Activated CD4-positive, alpha-beta T cell treated with anti-CD3 and anti-CD28 coated beads for 4 hours (primary cell): Measurements from ENCODE around the gene STYX.

Experiments used
- DNase-seq, 2 donors: peaks; one replicate each; pipeline ENCODE4 v3.0.0-alpha.2; 2020

The STYX gene, protein sequence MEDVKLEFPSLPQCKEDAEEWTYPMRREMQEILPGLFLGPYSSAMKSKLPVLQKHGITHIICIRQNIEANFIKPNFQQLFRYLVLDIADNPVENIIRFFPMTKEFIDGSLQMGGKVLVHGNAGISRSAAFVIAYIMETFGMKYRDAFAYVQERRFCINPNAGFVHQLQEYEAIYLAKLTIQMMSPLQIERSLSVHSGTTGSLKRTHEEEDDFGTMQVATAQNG

DNA sequence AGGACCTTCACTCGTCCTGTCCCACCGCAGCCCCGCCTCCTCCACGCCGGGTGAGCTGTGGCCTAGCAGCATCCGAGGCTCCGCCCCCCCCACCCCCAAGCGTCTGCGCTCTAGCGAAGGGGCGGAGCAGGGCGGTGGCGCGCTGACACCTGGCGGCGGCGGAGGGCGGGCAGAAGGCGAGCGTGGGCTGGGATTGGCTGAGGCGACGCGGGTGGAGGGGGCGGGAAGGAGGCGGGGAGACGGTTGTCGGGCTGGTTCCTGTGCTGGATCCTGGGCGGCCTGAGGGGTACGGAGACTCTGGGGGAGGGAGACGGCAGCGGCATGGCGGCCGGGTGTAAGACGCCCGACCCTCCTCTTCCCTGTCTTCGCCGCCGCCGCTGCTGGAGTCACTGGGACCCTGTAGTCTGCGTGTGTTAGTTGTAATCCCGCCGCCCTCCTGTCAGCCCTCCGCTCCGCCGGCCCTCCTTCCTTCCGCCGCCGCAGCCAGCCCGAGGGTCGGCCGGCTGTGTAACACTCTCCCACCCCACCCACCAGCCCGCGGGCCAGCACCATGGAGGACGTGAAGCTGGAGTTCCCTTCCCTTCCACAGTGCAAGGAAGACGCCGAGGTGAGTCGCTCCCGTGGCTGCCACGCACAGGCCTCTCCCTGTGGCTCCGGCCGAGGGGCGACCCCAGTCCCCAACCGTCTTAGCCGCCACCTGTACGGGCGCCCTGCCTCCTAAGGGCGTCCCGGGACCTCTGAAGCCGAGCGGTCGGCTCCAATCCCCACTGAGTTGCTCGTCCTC is at the start of gene STYX:
STYX (plus strand) TSS at position 242 of the 784 bp plus-strand sequence; CDS start at position 551, 309 bp downstream.
- DNase-seq: peak; percentile 98 to 99

DNA sequence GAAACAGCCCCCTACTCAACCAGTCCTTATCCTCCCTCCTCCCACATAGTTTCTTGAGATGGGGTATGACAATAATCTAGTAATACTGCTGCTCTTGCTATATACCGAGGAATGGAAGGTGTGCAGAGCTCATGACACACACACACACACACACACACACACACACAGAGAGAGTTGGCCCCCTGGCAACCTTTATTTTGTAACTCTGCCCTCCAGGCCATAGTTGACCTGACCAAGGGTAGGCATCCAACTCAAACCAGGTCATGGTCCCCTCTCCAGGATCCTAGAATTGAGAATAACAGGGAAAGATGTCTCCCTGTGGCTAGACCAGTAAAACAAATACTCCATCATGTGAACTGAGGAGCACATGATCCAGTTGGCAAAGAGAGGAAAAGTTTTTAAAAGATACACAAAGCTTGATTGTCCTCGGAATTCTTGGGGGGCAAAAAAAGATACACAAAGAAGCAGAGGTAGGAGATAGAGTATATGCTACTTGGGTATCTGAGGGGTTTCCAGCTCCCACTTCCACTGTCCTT is 45.9 kb upstream of the STYX start:
- DNase-seq: no peak

DNA sequence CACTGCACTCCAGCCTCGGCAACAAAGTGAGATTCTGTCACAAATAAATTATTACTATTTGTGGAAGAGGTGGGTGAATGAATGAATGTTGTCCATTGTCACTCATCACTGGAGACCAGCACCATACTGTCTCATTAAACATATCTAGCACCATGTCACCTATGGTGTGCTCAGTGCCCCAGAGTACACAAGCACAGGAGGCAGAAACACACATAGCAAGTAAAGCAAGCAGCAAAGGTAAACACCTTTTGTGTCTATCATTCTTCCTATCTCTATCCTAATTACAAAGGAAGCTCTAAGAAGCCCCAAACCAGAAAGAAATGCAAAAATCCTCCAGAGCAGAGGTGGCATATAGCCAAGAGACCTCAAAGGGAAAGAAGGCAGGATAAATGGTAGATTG is 43.8 kb upstream of the STYX start:
- DNase-seq: no peak

DNA sequence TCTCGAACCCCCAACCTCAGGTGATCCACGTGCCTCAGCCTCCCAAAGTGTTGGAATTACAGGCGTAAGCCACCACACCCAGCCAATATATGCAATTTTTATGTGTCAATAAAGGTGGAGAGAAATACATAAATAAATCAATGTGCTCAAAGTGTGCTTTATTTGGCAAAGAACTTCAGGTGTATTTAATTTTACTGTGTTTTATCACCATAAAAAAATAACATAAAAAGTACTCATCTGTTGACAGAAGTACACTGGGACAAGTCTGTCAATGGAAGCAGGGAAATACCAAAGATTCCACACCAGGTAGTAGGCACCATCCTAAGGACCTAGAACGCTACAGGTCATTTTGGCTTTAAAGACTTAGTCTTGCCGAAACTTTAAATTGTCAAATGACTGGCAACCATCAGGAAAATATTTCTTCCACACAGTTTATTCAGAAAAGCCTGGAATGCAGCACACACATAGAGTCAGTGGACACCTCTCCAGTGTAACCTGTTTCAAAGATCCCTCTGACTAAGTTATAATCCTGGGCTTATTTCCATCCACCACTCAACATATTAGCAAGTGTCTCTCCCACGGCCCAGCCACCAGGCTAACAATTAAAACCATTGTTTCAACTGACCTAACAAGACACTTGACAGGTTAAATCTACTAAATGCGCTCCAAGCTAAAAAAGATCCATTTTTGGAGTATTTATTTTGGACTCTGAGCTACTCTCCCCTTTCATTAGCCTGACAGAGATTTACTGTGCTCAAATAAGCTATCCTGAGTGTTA is 38.8 kb upstream of the STYX start:
- DNase-seq: no peak

DNA sequence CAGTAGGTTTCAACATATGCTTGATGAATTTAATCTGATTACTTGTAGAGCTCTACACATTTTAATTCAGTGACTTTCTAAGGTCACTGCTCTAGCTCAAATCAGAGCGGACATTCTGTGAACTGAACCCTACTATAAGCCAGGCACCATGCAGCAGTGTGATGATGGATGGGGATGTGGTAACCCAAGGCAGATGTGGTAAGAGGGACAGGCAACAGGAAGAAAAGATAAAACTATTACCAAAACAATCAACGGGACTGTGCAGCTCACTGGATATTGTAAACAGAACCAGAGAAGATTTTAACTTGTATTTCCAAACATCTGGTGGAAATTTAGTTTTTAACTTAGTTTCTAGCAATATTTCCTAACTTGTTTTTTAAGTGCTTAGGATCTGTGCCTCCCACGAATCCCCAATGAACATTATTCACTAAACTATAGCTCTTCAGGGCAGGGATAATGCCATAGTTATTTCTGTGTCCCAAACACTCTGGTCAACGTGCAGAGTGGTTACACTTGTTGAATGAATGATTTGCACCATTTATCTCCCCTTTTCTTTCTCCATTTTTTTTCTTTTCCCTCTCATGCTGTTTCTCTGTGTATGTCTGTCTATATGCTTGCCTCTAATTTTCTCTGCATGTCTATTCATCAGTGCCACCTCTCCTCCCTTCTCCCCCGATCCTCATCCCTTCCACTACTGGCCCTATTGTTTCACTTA is 37.6 kb upstream of the STYX start:
- no peak for DNase-seq

DNA sequence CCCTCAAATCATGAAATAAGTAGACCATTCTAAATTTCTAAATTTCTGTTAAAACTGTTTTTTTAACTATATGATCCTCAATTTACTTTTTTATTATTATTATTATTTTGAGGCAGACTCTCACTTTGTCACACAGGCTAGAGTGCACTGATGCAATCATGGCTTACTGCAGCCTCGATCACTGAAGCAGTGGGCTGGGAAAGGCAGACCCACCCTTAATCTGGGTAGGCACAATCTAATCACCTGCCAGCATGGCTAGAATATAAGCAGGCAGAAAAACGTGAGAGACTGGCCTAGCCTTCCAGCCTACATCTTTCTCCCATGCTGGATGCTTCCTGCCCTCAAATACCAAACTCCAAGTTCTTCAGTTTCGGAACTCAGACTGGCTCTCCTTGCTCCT is 36.9 kb upstream of the STYX start:
- DNase-seq: no peak

DNA sequence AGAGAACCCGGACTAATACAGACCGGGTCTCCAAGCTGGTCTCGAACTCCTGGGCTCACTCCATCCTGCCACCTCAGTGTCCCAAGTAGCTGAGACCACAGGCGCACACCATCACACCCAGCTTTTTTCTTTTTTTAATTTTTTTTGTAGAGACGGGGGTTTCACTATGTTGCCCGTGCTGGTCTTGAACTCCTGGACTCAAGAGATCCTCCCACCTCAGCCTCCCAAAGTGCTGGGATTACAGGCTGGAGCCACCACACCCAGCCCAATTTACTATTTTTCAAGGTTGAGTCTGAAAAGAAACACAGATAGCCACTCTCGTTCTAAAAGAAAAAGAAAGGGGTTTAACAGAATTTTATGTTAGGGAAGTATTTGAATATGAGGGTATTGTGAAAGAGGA is 36.4 kb upstream of the STYX start:
- no peak for DNase-seq

DNA sequence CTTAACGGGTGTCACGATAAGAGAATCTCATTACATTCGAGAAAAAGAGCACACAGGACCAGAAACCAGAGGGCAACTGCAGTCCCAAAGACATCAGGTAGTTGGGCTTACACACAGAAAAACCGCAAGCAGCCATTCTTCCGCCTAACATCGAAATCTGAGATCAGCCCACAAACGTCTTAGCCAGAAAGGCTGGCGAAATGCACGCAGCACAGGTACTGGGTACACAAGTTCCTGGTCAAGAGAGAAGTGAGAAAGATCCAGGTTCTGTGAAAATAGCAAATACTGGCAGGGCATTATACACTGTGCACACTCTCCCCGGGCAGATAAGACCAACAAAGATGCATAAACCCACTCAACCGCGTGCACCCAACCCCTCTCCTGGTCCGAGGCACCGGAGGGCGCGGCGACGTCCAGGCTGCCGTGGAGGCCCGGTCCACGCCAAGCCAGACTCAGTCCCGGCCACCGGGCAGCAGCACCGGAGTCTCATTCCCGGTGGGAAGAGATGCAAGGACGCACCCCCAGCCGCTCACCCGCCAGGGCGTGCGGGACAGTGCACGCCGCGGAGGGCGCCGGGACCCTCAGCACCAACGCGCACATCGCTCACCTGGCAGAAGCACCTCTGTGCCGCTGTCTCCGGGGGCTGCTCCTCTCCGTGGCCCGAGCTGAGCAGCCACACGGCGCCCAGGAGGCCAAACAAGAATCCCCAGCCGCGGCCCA is 35.0 kb upstream of the STYX start:
- peak; percentile 52 to 57 for DNase-seq

DNA sequence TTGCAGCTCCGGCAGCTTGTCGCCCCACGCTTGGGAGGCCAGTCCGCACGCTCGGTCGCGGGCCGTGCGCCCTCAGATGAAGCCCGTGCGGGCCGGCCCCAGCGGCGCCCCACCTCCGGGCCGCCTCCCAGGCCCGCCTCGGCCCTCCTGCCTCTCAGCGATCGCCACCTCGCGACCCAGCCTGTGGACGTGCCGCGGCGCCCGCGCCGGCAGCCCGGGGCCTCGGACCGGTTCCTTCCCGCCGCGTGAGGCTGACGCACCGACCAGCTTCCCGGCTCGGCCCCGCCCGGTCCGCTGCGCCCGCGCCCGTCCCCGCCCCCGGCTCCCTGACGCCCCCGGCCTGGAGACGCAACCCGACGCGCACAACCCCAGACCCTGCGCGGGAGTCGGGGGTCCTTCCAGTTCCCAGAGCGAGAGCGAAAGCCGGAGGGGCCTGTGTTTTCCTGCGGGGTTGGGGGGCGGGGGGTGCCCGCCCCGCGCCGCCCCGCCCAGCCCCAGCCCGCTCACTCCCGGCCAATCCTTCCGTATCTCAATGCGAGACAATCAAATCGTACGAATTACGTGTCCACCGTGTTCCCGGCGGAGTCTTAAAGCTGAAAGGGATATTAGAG is 34.4 kb upstream of the STYX start, which contains the start of gene ERO1A:
ERO1A (minus strand) TSS at position 78 of the 611 bp plus-strand sequence; CDS start at position 1, 77 bp downstream.
- peak; percentile 52 to 61 for DNase-seq

DNA sequence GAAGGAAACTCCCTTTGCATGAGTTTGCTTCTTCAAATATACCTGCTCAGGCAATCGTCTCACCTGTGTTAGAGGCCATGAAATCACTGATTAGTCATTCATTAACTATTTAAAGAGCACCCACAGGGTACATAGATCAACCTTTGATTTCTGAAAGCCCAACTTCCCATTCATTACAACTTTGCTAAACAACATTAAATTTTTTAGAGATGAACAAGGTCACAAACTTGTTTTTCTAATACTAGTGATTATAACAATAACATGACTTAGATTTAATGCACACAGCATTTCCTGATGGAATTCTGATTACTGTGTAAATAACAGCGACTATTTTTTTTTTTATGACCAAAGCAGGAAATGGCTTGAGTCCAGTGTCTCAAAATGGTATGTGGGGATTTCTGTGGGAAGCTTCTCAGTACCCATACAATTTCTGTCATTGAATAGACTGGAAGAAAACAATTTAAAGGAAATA is 29.2 kb upstream of the STYX start:
- DNase-seq: no peak

DNA sequence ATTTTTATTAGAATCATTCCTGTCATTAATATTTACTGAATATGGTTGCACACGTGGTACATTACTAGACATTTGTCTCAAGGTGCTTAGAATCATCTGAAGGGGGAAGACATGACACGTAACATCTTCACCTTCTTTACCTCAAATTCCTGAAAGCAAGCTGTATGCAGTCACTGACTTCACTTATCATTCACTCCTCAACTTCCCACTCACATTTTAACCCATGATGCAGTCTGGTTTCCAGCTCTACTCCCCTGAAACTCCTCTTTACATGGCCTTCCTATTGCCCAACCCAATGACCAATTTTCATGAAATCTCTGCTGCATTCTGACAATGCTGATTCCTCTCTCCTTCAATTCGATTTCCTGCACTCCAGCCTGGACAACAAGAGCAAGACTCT is 28.7 kb upstream of the STYX start:
- DNase-seq: no peak

DNA sequence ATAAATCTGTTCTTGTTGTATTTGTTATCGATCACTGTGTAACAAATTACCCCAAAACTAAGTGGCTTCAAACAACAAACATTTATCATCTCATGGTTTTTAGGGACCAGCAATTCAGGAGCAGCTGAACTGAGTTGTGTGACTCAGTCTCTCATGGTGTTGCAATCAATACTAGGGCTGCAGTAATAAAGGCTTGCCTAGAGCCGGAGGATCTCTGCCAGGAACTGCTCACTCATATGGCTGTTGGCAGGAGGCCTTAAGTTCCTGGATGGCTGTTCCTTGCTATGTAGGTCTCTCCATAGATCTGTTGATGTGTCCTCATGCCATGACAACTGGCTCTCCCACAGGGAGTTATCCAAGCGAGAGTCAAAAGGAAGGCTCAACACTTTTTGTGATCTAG is 26.7 kb upstream of the STYX start:
- DNase-seq: no peak

DNA sequence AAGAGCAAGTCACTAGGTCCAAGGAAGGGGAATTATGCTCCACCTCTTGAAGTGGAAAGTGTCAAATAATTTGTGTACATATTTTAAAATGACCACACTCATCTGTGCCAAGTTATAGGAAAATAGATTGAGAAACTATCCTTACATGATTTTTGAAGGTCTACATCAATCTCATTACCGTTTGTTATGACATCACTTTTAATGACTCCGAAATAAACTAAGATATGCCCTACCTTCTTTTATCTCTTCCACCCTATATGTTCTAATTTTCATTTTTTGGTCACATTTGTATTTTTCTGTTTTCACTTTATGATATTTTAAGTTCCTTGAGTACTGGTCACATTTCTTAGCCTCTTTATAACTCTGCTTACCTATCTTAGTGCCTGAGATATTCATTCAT is 26.3 kb upstream of the STYX start:
- DNase-seq: no peak

DNA sequence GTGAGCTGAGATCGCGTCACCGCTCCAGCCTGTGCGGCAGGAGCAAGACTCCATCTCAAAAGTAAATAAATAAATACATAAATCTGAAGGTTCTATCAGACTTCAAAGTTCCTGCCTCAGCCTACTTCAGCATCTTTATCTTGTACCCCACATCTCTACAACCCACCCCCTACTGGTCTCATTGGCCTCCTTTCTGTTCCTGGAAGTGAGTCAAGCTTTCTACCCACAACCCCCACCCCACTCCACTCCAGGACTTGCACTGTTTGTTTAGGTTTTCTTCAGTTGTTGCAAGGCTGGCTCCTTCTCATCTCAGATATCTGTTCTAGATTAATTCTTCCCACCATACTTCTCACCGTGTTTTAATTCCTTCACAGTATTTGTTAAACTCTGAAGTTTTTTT is 23.7 kb upstream of the STYX start:
- peak; percentile 48 to 53 for DNase-seq

DNA sequence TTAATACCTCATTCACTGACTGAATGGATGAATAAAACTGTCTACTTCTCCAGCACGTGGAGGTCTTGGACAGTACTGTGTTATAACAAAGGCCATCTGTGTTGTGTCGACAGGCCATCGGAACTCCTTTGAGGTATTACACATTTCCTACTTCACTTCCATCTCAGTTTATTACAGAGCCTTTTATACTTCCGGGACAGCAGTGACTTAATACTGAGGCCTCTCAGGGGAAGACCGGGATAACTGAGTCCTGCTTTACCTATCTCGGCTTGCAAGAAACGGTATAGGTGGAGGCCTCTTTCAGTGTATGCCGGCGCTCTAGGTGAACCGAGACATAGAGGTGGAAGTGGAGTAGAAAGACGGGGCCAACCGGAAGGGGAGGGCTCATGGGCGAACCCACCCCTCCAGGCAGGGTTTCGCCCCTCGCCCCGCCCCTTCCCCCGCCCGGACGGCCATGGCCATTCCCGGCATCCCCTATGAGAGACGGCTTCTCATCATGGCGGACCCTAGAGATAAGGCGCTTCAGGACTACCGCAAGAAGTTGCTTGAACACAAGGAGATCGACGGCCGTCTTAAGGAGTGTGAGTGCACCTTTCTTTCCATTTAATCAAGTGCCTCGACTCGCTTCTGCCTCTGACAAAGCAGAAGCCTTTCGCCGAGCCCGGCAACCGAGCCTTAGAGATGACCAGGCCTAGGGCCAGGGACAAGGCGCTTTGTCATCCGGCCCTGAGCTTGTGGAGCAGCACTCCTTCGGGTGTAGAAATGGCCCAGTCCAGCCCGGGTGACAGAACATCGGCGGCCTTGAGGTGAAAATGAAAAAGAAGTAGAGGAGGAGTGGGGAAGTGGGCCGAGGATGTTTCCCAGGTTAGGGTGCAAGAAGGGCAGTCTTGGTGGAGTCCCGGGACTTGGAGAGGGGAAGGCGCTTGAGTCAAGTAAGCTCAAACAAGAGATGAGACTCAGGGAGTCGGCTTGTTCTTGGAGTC is 23.0 kb upstream of the STYX start, which contains the start of gene PSMC6:
PSMC6 (plus strand) TSS at position 477 of the 983 bp plus-strand sequence; CDS start at position 497, 20 bp downstream.
- peak; percentile 95 to 96 for DNase-seq

DNA sequence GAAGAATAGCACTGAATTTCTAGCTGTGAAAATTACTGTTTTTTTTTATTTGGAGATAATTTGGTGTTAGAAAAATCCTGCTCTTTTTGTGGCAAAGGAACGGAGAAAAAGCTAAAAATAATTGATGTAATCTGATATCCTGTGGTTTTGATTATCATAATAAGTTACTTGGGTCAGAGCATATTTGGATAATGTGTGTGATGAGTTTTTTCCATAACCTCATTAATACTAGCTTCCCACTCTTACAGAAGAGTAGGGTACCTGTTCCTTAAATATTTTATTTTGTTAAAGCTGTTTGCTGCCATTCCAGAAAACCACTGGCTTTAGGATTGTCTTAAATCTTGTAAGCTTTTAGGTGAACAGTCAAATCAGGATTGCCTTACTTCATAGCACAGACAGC is 18.3 kb upstream of the STYX start:
- DNase-seq: no peak

DNA sequence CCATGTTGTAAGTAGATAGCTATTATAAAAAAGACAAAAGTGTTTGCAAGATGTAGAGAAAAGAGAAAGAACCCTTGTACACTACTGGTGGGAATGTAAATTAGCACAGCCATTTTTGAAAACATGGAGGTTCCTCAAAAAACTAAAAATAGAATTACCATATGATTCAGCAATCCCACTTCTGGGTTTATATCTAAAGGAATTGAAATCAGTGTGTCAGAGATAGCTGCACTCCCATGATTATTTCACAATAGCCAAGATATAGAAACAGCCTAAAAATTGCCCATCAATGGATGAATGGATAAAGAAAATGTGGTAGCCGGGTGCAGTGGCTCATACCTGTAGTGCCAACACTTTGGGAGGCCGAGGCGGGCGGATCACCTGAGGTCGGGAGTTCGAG is 13.8 kb upstream of the STYX start:
- DNase-seq: no peak

DNA sequence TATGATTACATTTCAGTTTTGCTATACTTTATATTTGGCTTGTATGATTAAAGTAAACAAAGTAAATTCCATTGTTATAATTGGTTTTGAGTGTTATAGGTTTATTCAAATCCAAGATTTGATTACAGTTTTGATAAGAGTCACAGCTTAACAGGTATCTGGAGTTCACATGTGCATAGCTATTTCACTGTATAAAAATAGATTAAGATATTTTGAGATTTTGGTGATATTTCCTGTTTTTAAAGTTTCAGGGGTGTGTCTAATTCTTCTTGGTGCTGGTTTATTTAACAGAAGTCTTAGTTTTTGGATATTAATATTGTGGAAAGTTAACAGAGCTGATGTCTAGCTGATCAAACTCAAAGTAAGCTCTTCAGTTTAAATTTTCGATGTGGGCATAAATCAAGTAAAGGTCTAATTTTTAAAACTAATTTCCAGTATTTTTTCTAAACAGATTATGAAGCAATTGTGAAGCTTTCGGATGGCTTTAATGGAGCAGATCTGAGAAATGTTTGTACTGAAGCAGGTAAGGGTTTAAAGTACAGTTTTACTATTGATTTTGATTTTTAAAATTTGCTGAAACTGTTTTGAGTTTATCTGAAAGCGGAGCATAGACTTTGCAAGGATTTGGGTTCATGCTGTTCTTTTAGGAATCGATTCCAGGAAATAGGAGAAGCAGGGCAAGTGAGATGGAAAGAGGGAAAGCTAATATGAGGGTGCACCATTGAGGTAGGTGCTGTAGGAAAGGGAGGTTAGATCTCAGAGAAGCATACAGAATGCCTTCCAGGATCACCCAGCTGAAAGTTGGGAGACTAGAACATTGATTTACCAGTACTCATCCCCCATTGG is 6.2 kb upstream of the STYX start:
- no peak for DNase-seq

DNA sequence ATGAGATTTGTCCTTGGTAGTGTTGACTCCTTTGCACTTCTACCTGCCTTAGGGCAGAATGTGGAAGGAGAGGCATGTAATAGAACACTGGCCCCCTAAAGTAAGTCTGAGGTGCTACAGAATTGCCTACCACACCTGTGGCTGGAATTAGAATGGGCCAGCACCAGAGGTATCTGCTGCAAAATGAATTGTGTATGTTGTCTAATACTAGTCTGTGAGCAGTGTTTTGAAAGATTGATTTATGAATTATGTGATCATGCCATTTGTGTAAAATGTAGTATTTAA is 5.7 kb upstream of the STYX start:
- DNase-seq: no peak
